Adrenal gland (tissue), 5 donors: ENCODE data around the gene MFAP2.

Experiments
- POLR2A ChIP-seq, 2 donors: fragments of 450-650 bp; IDR thresholded peaks; one replicate each; pipeline ENCODE4 v1.6.1; 2017; ENCODE audit warnings: antibody characterized with exemption in 2 of 2, mild to moderate bottlenecking in 2 of 2, moderate library complexity in 1 of 2
- TF ChIP-seq, protein P1 (sequence below), 6 experiments: fragments of 450-650 bp in 4 of 6; fragments of 200-600 bp in 2 of 6; sonication (generic) in 1 of 6; IDR thresholded peaks; 1 replicate in 5 of 6; 2 replicates in 1 of 6; pipeline versions ENCODE4 v1.5.1 to v1.8.0; 2016 to 2021; ENCODE audit warnings: antibody characterized with exemption in 6 of 6, mild to moderate bottlenecking in 2 of 6, moderate library complexity in 1 of 6
- donor health status: DM: no; HTN: no; CAD: no.

DNA sequence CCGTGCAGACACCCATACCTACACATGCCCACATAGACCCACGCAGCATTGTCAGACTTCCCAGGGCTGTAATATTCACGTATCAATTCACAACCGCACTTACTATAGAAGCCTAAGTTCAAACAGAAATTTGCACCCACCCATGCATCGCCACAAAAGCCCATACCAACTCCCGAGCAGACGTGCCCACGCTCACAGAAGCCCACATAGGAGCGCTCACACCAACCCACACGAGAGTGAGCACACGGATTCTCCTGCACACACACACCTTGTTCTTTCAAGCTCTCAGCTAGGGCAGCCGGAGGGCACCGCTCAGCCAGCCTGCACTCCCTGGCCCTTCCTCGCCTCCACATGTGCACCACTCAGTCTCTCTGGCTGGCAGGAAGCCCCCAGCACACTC is 4.6 kb downstream of the MFAP2 start:
- TF ChIP-seq, protein P1, sequence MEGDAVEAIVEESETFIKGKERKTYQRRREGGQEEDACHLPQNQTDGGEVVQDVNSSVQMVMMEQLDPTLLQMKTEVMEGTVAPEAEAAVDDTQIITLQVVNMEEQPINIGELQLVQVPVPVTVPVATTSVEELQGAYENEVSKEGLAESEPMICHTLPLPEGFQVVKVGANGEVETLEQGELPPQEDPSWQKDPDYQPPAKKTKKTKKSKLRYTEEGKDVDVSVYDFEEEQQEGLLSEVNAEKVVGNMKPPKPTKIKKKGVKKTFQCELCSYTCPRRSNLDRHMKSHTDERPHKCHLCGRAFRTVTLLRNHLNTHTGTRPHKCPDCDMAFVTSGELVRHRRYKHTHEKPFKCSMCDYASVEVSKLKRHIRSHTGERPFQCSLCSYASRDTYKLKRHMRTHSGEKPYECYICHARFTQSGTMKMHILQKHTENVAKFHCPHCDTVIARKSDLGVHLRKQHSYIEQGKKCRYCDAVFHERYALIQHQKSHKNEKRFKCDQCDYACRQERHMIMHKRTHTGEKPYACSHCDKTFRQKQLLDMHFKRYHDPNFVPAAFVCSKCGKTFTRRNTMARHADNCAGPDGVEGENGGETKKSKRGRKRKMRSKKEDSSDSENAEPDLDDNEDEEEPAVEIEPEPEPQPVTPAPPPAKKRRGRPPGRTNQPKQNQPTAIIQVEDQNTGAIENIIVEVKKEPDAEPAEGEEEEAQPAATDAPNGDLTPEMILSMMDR (IDR thresholded peaks at IDR 0.05), result no peak
- no peak for TF ChIP-seq POLR2A (IDR thresholded peaks at IDR 0.05)
